IMR-90 (cell line): ENCODE measurements around the gene STAT4.

ENCODE experiments used
- RAD21 ChIP-seq: IDR thresholded peaks from 2 replicates; pipeline ENCODE4 v1.6.1; 2012; ENCODE audit warnings: low read length, improper control_type of control experiment
- TF ChIP-seq, protein P1 (sequence below): conservative IDR thresholded peaks from 2 replicates; pipeline ENCODE4 v1.5.1; 2012; ENCODE audit warnings: mild to moderate bottlenecking, low read depth, low read length, improper control_type of control experiment

DNA sequence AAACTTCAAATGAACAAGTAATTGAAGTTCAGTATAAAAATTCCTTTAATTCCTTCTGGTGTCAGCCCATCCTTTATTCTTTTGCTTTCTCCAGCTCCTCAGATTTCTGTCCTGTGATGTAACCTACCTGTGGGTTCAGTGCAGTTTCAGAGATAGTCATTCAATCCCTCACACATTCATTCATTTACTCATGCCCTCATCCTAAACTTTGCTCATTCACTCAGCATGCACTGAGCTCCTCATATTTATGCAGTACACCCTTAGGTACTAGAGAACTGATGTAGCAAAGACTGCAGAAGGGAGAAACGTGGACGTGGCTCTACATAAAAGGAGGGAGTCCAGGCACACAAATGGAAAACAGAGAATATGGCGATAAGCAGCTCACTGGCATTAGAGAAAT is 91.5 kb downstream of the STAT4 start:
- TF ChIP-seq, protein P1, sequence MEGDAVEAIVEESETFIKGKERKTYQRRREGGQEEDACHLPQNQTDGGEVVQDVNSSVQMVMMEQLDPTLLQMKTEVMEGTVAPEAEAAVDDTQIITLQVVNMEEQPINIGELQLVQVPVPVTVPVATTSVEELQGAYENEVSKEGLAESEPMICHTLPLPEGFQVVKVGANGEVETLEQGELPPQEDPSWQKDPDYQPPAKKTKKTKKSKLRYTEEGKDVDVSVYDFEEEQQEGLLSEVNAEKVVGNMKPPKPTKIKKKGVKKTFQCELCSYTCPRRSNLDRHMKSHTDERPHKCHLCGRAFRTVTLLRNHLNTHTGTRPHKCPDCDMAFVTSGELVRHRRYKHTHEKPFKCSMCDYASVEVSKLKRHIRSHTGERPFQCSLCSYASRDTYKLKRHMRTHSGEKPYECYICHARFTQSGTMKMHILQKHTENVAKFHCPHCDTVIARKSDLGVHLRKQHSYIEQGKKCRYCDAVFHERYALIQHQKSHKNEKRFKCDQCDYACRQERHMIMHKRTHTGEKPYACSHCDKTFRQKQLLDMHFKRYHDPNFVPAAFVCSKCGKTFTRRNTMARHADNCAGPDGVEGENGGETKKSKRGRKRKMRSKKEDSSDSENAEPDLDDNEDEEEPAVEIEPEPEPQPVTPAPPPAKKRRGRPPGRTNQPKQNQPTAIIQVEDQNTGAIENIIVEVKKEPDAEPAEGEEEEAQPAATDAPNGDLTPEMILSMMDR: no peak
- no peak for TF ChIP-seq RAD21
